ENCODE results near the gene DNMBP.
A peak's percentile ranks its signal among the peaks of the same experiment; 100 is the strongest.

Gene DNMBP

GRCh38 chr10:100043796-100044195 lies 34.0 kb upstream of the DNMBP start:
- TF ChIP-seq CTCF (IDR thresholded peaks at IDR 0.05; ENCODE audit: low read depth, low read length, missing control alignments), result no peak
- no peak overlapping the region for H3K4me3 ChIP-seq (replicated peaks; ENCODE audit: low read depth, low read length)
- peak; percentile 61 for DNase-seq (ENCODE audit: extremely low read depth, low read depth)

- DNase-seq (ENCODE audit: extremely low read depth, low read depth), result no peak
- TF ChIP-seq CTCF (IDR thresholded peaks at IDR 0.05; ENCODE audit: low read depth, low read length, missing control alignments), result no peak
- no peak overlapping the region for H3K4me3 ChIP-seq (replicated peaks; ENCODE audit: low read depth, low read length)
Measured at GRCh38 chr10:100043344-100043743, 33.6 kb upstream of the DNMBP start.

- no peak for TF ChIP-seq CTCF (IDR thresholded peaks at IDR 0.05; ENCODE audit: low read depth, low read length, missing control alignments)
- no peak for DNase-seq (ENCODE audit: extremely low read depth, low read depth)
- no peak overlapping the region for H3K4me3 ChIP-seq (replicated peaks; ENCODE audit: low read depth, low read length)
Measured at GRCh38 chr10:100041306-100042002, 31.7 kb upstream of the DNMBP start.

GRCh38 chr10:100038561-100039071 lies 28.9 kb upstream of the DNMBP start:
- H3K4me3 ChIP-seq (replicated peaks; ENCODE audit: low read depth, low read length), result no peak overlapping the region
- DNase-seq (ENCODE audit: extremely low read depth, low read depth), result no peak
- no peak for TF ChIP-seq CTCF (IDR thresholded peaks at IDR 0.05; ENCODE audit: low read depth, low read length, missing control alignments)

GRCh38 chr10:100037758-100038315 lies 28.1 kb upstream of the DNMBP start:
- no peak for DNase-seq (ENCODE audit: extremely low read depth, low read depth)
- no peak overlapping the region for H3K4me3 ChIP-seq (replicated peaks; ENCODE audit: low read depth, low read length)
- no peak for TF ChIP-seq CTCF (IDR thresholded peaks at IDR 0.05; ENCODE audit: low read depth, low read length, missing control alignments)

- no peak for TF ChIP-seq CTCF (IDR thresholded peaks at IDR 0.05; ENCODE audit: low read depth, low read length, missing control alignments)
- H3K4me3 ChIP-seq (replicated peaks; ENCODE audit: low read depth, low read length), result no peak overlapping the region
- DNase-seq (ENCODE audit: extremely low read depth, low read depth), result no peak
Measured at GRCh38 chr10:100036850-100037249, 27.1 kb upstream of the DNMBP start.
